Motor neuron (in vitro differentiated cells): ENCODE results near the gene CCDC138. TPM values are rescaled to one million over a fixed set of nuclear protein-coding genes. Genes with fewer than 3 reads are reported as not detected.
A peak's percentile ranks its signal among the peaks of the same experiment; 100 is the strongest.

Experiments
- ATAC-seq, 8 experiments: fragments of 200-7000 bp; cut with Tn5 transposase; replicated peaks in 6 of 8; 2 replicates each; pipeline ENCODE4 v1.8.0; 2021; ENCODE audit warnings: mild to moderate bottlenecking in 8 of 8, moderate library complexity in 8 of 8
- H3K27ac ChIP-seq, 2 donors: fragments of 250-450 bp; sonication (Bioruptor Pico); 2 replicates each; pipeline ENCODE4 v1.9.0; 2021; ENCODE audit warnings: antibody characterized with exemption in 2 of 2, mild to moderate bottlenecking in 2 of 2, moderate library complexity in 1 of 2
- H3K4me1 ChIP-seq, 2 donors: fragments of 250-450 bp; sonication (Bioruptor Pico); replicated peaks in 1 of 2; 2 replicates each; pipeline ENCODE4 v1.6.1; 2021; ENCODE audit warnings: antibody characterized with exemption in 2 of 2, mild to moderate bottlenecking in 2 of 2, moderate library complexity in 1 of 2
- H3K4me3 ChIP-seq, 5 donors: fragments of 250-450 bp; sonication (Bioruptor Pico); 2 replicates each; pipeline ENCODE4 v1.9.0; 2021; ENCODE audit warnings: antibody characterized with exemption in 5 of 5, mild to moderate bottlenecking in 5 of 5, moderate library complexity in 4 of 5
- WGBS, 10 experiments: fragments of 450-650 bp; shearing (Covaris generic); methylation state at CpG; one replicate each; pipeline ENCODE4 v1.0.0; 2022; 5-methylcytosine and 5-hydroxymethylcytosine counted together
- in situ Hi-C, 9 experiments: fragments of 400-800 bp; cut with MboI; loops; one replicate each; pipeline ENCODE4 v1.15.0; 2021; ENCODE audit warnings: low sequenced_read_pairs in 9 of 9, low pct_unique_long_range_greater_than_20kb in 2 of 9; ENCODE audit not compliant: unreplicated experiment in 9 of 9
- total RNA-seq, 8 experiments: library from RNA; unstranded; fragments of 300-600 nt; gene quantifications; 2 replicates each; pipeline versions ENCODE4 v1.2.3 to v1.2.4, GENCODE V29; 2022

Gene CCDC138
- total RNA-seq, 8 experiments from 2014 or later: 1.5 to 30.6 (median 14.4) TPM

DNA sequence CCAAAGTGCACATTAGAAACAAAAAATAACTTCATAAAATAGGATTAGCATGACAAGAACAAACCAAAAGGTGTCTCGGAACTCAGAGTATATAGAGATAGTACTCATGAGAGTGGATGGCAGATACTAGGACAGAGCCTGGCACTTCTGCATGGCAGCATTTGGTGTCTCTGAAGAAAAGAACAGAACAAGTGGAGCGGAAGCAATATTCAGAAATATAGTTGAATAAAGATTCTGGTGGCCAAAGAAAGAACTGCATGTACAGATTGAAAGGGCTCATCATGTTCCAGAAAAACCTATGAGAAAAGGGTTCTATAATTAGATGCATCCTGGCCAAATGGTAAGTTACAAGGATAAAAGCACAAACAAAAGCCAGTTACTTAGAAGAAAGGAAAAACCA is 90.9 kb downstream of the CCDC138 start:
- H3K4me1 ChIP-seq: no peaks in the 10 kb centered on the region
- in situ Hi-C loops: loop anchor here in 1 of 9 experiments (25.0 kb wide), 1 partner anchor 90 kb away; the partner anchor contains the start of gene CCDC138
- no peak overlapping the region for H3K27ac ChIP-seq
- no peak for ATAC-seq
- WGBS, 10 experiments: 80 to 100% (median 98%) methylated on average over 1 to 2 of the region's 2 CpGs
- H3K4me3 ChIP-seq: no peak overlapping the region

DNA sequence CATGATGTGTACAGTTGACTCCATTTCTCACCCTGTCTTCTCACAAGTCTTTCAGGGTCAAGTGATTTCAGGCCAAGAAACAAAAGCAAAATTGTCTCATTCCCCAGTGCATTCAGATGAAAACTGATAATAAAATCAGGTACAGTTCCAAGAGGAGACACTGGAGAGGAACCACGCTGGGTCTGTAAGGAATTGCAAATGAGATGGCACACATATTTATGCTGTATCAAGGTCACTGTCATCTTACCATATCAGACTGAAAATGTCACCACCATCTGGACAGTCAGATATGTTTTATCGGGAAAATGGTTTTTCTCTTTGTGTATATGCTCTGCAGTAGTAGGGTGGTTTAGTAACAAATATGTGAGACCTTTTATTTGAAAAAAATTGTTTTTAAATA is 91.7 kb downstream of the CCDC138 start:
- Histone ChIP-seq H3K27ac (no peak overlapping the region), H3K4me3 (no peak overlapping the region), H3K4me1 (no peaks in the 10 kb centered on the region)
- 0 to 100% (median 49%) methylated on average over 1 to 2 of the region's 2 CpGs; no CpG with 5 or more reads in 2 of the 10 experiments for WGBS, 10 experiments
- in situ Hi-C loops: loop anchor here in 1 of 9 experiments (25.0 kb wide), 1 partner anchor 91 kb away; the partner anchor contains the start of gene CCDC138
- ATAC-seq: no peak

DNA sequence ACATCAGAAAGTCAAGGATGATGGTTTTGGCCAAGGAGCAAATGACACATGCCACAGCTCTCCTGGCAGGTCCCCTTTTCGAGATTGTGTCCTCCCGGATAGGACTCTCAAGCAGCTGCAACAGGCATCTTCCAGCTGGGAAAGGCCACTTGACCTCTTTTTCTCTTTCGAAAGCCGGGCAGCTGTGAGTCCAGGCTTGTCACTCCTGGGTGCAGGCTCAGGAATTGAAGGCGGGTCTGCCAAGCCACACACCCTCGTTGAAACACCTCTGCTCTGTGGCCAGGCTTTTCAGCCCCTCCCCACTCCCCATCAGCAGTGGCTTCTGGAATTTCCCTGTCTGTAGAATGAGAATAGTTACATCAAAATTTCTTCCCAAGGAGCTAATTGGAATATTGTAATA is 98.0 kb downstream of the CCDC138 start:
- Histone ChIP-seq H3K4me3 (no peak overlapping the region), H3K4me1 (no peaks in the 10 kb centered on the region), H3K27ac (no peak overlapping the region)
- ATAC-seq: peak in 1 of 8 experiments; percentile 43
- WGBS, 10 experiments: 50 to 92% (median 67%) methylated on average over 1 to 4 of the region's 6 CpGs; no CpG with 5 or more reads in 5 of the 10 experiments
- in situ Hi-C loops: loop anchor here in 1 of 9 experiments (25.0 kb wide), 1 partner anchor 97 kb away; the partner anchor contains the start of gene CCDC138

DNA sequence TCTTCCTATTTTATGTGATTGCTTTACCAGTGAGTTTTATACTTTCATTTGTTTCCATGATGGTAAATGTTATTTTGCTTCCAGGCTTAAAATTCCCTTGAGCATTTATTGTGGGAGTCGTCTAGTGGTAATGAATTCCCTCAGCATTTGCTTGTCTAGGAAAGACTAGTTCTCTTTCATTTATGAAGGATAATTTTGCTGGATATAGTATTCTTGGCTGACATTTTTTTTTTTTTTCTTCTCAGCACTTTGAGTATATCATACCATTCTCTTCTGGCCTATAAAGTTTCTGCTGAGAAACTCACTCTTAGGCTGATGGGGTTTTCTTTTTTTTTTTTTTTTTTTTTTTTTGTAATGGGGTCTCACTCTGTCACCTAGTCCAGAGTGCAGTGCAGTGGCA is 103.3 kb downstream of the CCDC138 start:
- 71 to 100% (median 94%) methylated on average over 1 of the region's 1 CpG for whole genome bisulfite sequencing, 10 experiments

DNA sequence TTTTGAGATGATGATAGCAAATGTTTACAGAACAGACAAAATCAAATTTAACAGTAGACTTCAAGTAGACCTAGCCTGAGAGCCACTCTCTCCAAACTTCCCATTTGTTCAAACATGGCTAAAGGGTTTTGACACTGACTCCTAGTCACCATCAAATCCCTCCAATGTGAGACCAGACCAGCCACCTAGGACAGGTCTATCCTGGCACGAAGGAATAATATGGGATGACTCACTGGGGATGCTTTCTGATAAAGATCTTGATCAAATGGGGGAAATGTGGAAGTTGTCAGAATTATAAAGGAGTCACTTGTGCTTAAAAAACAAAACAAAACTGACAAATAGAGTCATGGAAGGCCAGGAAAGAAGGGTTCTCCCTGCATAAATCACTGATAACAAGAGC is 106.7 kb downstream of the CCDC138 start:
- Histone ChIP-seq H3K27ac (no peak overlapping the region), H3K4me1 (peaks cover 0 to 9% of the 10 kb centered on the region in 2 donors), H3K4me3 (no peak overlapping the region)
- no peak for ATAC-seq
- in situ Hi-C loops: loop anchor here in 1 of 9 experiments (25.0 kb wide), 1 partner anchor 106 kb away; the partner anchor contains the start of gene CCDC138
- WGBS, 10 experiments: 67 to 100% (median 83%) methylated on average over 1 of the region's 1 CpG; no CpG with 5 or more reads in 3 of the 10 experiments

More for the DNA sequence above, 103.3 kb downstream of the CCDC138 start:
- no peak for ATAC-seq
- in situ Hi-C loops: loop anchor here in 1 of 9 experiments (25.0 kb wide), 1 partner anchor 103 kb away; the partner anchor contains the start of gene CCDC138
- Histone ChIP-seq H3K4me1 (peaks cover 0 to 6% of the 10 kb centered on the region in 2 donors), H3K27ac (no peak overlapping the region), H3K4me3 (no peak overlapping the region)

DNA sequence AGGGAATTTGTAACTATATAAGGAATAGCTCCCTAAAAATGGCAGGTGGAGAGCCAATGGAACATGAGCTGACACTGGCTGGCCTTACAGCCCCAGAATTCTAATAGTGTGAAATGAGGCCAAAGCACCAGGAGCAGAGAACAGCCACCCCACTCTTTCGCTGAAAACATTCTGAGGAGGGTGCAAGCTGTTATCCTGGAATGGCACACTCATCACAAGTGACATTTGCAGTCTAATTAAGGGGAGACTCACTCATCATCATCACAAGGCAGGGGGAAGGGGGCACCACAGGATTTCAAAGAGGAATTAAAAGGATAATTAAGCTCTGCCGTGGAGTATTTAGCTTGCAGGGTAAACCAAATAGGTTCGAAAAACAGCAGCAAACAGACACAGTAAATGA is 108.2 kb downstream of the CCDC138 start:
- in situ Hi-C loops: loop anchor here in 1 of 9 experiments (25.0 kb wide), 1 partner anchor 107 kb away; the partner anchor contains the start of gene CCDC138
- 54 to 80% (median 71%) methylated on average over 1 to 3 of the region's 3 CpGs; no CpG with 5 or more reads in 2 of the 10 experiments for WGBS, 10 experiments
- no peak for ATAC-seq
- no peak overlapping the region for H3K27ac ChIP-seq
- H3K4me3 ChIP-seq: no peak overlapping the region
- H3K4me1 ChIP-seq: peaks cover 0 to 9% of the 10 kb centered on the region in 2 donors

DNA sequence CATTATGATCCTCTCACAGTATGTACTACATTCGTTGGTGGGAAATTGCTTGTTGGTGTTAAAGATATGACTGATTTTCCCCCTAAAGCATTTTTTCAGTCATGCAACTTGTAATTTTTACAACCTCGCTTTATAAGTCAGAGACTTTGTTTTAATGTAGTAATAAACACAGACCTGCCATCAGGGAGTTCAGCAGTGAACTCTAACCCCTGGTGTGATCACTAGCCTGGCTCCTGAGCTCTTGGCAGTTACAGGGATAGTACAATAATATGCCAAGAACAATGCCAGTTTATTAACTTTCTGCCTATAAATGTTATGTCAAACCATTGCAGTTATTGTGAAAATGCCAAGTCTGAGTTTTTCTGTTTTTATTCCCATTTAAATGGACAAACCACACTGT is 108.6 kb downstream of the CCDC138 start:
- ATAC-seq: no peak
- Histone ChIP-seq H3K27ac (no peak overlapping the region), H3K4me1 (peaks cover 0 to 9% of the 10 kb centered on the region in 2 donors), H3K4me3 (no peak overlapping the region)
- in situ Hi-C loops: loop anchor here in 1 of 9 experiments (25.0 kb wide), 1 partner anchor 108 kb away; the partner anchor contains the start of gene CCDC138
- WGBS, 10 experiments: 56 to 100% (median 93%) methylated on average over 1 to 2 of the region's 2 CpGs; no CpG with 5 or more reads in 2 of the 10 experiments

DNA sequence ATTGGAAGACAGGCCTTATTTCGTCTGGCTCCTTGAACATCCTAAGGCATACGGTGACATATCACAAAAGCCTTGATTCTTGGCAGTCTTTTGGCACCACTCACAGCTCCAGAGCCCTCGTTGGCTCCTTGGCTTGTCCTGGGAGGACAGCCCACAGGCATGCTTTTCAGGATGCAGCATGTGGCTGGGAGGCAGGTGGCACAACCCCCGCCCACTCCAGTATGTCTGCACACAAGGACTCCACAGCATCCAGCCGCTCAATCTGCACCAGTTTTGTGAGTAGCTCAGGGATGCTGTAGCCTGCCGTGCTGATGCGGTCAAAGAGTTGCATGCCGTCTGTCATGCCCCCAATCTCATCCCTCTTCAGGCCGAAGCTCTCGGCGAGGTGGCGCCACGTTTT is 110.2 kb downstream of the CCDC138 start:
- no peak for ATAC-seq
- in situ Hi-C loops: loop anchor here in 1 of 9 experiments (25.0 kb wide), 1 partner anchor 109 kb away; the partner anchor contains the start of gene CCDC138
- Histone ChIP-seq H3K4me3 (no peak overlapping the region), H3K27ac (no peak overlapping the region), H3K4me1 (peaks cover 0 to 9% of the 10 kb centered on the region in 2 donors)
- 83 to 100% (median 94%) methylated on average over 1 to 6 of the region's 13 CpGs for WGBS, 10 experiments

DNA sequence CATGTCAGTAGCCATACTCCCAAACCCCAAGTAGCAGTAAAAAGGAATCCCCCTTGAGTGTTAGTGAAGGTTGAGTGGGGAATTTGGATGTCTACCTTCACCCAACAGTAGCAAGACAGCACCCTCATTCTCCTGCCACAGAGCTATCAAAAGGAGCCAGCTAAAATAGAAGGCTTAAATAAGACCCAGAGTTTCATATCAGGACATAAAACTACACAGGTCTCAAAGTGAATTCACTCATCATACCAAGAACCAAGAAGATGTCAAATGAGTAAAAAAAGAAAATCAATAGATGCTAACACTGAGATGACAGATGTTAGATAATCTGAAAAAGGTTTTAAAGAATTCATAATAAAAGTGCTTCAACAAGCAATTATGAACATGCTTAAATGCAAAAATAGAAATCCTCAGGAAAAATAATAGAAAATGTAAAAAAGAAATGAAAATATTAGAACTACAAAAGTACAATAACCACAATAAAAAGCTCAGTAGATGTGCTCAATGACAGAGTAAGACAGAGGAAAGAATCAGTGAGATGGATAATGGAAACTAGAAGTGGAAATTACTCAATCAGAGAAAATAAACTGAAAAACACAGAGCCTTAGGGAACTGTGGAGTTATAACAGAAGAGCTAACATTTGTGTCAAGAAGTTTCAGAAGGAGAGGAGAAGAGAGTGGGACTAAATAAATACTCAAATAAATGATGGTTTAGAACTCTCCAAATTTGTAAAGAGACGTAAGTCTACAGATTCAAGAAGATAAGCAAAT is 111.9 kb downstream of the CCDC138 start:
- H3K4me1 ChIP-seq: peaks cover 0 to 9% of the 10 kb centered on the region in 2 donors
- no peak overlapping the region for H3K27ac ChIP-seq
- H3K4me3 ChIP-seq: no peak overlapping the region
- 63 to 100% (median 94%) methylated on average over 1 of the region's 1 CpG for WGBS, 10 experiments
- no peak for ATAC-seq
- in situ Hi-C loops: loop anchor here in 1 of 9 experiments (25.0 kb wide), 1 partner anchor 111 kb away; the partner anchor contains the start of gene CCDC138

DNA sequence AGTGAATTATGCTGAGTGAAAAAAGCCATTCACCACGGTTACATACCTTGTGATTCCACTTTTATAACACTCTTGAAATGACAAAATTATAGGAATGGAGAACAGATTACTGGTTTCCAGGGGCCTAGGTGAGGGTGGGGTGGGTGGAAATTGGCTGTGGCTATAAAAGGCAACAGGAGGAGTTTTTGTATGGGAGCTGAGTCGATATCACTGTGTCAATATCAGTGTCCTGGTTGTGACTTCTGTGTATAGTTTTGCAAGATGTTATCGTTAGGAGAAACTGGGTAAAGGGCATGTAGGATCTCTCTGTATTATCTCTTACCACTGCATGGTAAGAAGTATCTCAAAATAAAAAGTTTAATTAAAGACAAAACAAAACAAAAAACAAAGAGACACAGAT is 118.1 kb downstream of the CCDC138 start:
- in situ Hi-C loops: loop anchor here in 1 of 9 experiments (25.0 kb wide), 1 partner anchor 208 kb away; no protein-coding TSS in a partner anchor
- Histone ChIP-seq H3K4me1 (no peaks in the 10 kb centered on the region), H3K4me3 (no peak overlapping the region), H3K27ac (no peak overlapping the region)
- ATAC-seq: no peak
- 0 to 92% (median 70%) methylated on average over 1 to 3 of the region's 3 CpGs; no CpG with 5 or more reads in 3 of the 10 experiments for WGBS, 10 experiments

DNA sequence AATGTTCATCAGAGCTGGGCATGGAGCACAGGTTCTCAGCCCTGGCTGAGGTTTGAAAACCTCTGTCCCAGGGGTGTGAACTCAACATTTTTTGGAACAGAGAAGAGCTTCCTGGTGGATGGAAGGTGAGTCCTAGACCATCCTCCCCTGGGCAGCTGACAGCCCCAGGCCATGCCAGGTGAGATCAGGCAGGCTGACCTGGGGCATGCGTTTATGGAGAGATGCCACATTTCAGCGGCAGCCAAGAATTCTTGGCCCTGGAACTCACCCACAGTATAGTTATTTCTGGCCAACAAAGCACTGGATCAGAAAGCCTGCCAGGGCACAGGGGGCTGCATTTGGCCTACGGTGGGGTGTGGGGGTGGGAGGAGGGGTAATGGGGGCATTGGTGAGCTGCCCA is 118.6 kb downstream of the CCDC138 start:
- 60 to 80% (median 70%) methylated on average over 1 to 2 of the region's 3 CpGs; no CpG with 5 or more reads in 7 of the 10 experiments for WGBS, 10 experiments
- ATAC-seq: no peak
- in situ Hi-C loops: loop anchor here in 1 of 9 experiments (25.0 kb wide), 1 partner anchor 207 kb away; no protein-coding TSS in a partner anchor

DNA sequence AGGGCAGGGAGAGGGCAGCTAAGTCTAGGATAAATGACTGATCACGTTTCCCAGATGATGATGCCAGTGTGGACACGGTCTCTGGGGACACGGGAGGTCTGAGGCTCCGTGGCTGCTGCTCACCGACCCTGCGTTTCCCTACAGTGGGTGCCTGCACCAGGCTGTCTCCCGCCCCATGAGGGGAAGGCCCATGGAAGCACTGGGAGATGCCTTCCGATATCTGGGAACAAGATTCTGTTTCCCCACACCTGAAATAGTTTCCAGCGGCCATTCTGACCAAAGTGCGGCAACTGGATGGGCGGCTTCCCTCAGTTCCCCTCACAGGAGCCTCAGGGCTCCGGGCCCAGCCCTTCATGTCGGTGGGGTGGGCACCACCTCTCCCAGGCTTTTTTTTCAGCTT is 119.3 kb downstream of the CCDC138 start:
- ATAC-seq: no peak
- Histone ChIP-seq H3K4me3 (no peak overlapping the region), H3K27ac (no peak overlapping the region), H3K4me1 (no peaks in the 10 kb centered on the region)
- 61 to 100% (median 94%) methylated on average over 2 to 10 of the region's 13 CpGs; no CpG with 5 or more reads in 4 of the 10 experiments for WGBS, 10 experiments
- in situ Hi-C loops: loop anchor here in 1 of 9 experiments (25.0 kb wide), 1 partner anchor 206 kb away; no protein-coding TSS in a partner anchor

More for the DNA sequence above, 118.6 kb downstream of the CCDC138 start:
- Histone ChIP-seq H3K27ac (no peak overlapping the region), H3K4me1 (no peaks in the 10 kb centered on the region), H3K4me3 (no peak overlapping the region)
